Neutrophil (primary cell): ENCODE results near the gene MARK4.
A peak's percentile ranks its signal among the peaks of the same experiment; 100 is the strongest.

Experiments used
- H3K27ac ChIP-seq: fragments of 200-600 bp; sonication (generic); 2 replicates; pipeline ENCODE4 v1.5.1; 2016; ENCODE audit warnings: mild to moderate bottlenecking, moderate library complexity
- H3K27me3 ChIP-seq: fragments of 200-600 bp; sonication (generic); 2 replicates; pipeline ENCODE4 v1.6.0; 2016; ENCODE audit warnings: mild to moderate bottlenecking
- H3K36me3 ChIP-seq: fragments of 200-600 bp; sonication (generic); 2 replicates; pipeline ENCODE4 v1.5.1; 2017
- H3K4me1 ChIP-seq, 2 experiments: fragments of 200-600 bp in 1 of 2; sonication (generic) in 1 of 2; 1 replicate in 1 of 2; 2 replicates in 1 of 2; pipeline versions ENCODE4 v1.5.1 to v1.6.1; 2013 to 2016; ENCODE audit warnings: low read depth in 1 of 2, low read length in 1 of 2, mild to moderate bottlenecking in 1 of 2, moderate library complexity in 1 of 2; ENCODE audit not compliant: control insufficient read depth in 1 of 2, insufficient read depth in 1 of 2
- H3K4me3 ChIP-seq, 2 experiments: fragments of 200-600 bp in 1 of 2; sonication (generic) in 1 of 2; 1 replicate in 1 of 2; 2 replicates in 1 of 2; pipeline ENCODE4 v1.5.1; 2013 to 2016; ENCODE audit warnings: low read depth in 1 of 2, low read length in 1 of 2, mild to moderate bottlenecking in 1 of 2, moderate library complexity in 1 of 2
- H3K9me3 ChIP-seq: fragments of 200-600 bp; sonication (generic); 2 replicates; pipeline ENCODE4 v1.5.1; 2016
- CTCF ChIP-seq: fragments of 200-600 bp; sonication (generic); IDR thresholded peaks from 2 replicates; pipeline ENCODE4 v1.5.1; 2016; ENCODE audit warnings: antibody characterized with exemption

The MARK4 gene

GRCh38 chr19:45250832-45251451 is at the start of gene MARK4:
MARK4 (plus strand) TSS chr19:45251271; CDS start chr19:45251589, 318 bp downstream.
- Histone ChIP-seq H3K9me3 (no peaks in the 10 kb centered on the region), H3K27me3 (peaks cover 16% of the 10 kb centered on the region), H3K36me3 (no peaks in the 10 kb centered on the region), H3K27ac (peak within 1 kb of the TSS; percentile 57), H3K4me1 (peaks cover 20 to 27% of the 10 kb centered on the region in 2 experiments), H3K4me3 (peak within 1 kb of the TSS; percentile 70 to 79)
- TF ChIP-seq CTCF: peak; percentile 24

- Histone ChIP-seq H3K27me3 (no peaks in the 10 kb centered on the region), H3K36me3 (no peaks in the 10 kb centered on the region), H3K4me1 (no peaks in the 10 kb centered on the region), H3K9me3 (no peaks in the 10 kb centered on the region), H3K27ac (no peak overlapping the region), H3K4me3 (no peak overlapping the region)
- TF ChIP-seq CTCF: no peak
Observed at GRCh38 chr19:45202637-45203036, 48.4 kb upstream of the MARK4 start.

- Histone ChIP-seq H3K4me1 (peaks cover under 1 to 1% of the 10 kb centered on the region in 2 experiments), H3K4me3 (no peak overlapping the region), H3K36me3 (no peaks in the 10 kb centered on the region), H3K27me3 (peaks cover 3% of the 10 kb centered on the region), H3K9me3 (no peaks in the 10 kb centered on the region), H3K27ac (no peak overlapping the region)
- TF ChIP-seq CTCF: no peak
Observed at GRCh38 chr19:45205810-45206209, 45.3 kb upstream of the MARK4 start.

DNA sequence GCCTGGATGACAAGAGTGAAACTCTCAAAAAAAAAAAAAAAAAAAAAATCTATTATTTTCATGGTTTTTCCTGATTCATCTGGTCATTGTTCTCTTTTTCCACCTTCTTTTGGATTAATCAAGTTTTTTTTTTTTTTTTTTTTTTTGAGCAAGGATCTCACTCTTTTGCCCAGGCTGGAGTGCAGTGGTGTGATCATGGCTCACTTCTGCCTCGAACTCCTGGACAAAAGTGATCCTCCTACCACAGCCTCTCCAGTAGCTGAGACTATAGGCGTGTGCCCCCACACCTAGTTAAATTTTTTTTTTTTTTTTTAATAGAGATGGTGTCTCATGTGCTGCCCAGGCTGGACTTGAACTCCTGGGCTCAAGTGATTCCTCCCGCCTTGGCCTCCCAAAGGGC is 44.7 kb upstream of the MARK4 start:
- Histone ChIP-seq H3K36me3 (no peaks in the 10 kb centered on the region), H3K27ac (no peak overlapping the region), H3K27me3 (peaks cover 9% of the 10 kb centered on the region), H3K4me1 (peaks cover 5 to 6% of the 10 kb centered on the region in 2 experiments), H3K9me3 (no peaks in the 10 kb centered on the region), H3K4me3 (no peak overlapping the region)
- TF ChIP-seq CTCF: no peak

- Histone ChIP-seq H3K4me1 (peaks cover 11 to 12% of the 10 kb centered on the region in 2 experiments), H3K9me3 (no peaks in the 10 kb centered on the region), H3K27ac (no peak overlapping the region), H3K4me3 (no peak overlapping the region), H3K27me3 (peaks cover 61% of the 10 kb centered on the region), H3K36me3 (no peaks in the 10 kb centered on the region)
- TF ChIP-seq CTCF: no peak
Observed at GRCh38 chr19:45211751-45212381, 39.2 kb upstream of the MARK4 start.
